NCI-H82 treated with DMSO at 0.1 percent for 48 hours (cell line): ENCODE data around the gene FMC1.
"Not testable (repeated sequence)": the region's sequence is repeated elsewhere in the genome, so short reads cannot be mapped to it uniquely, and the experiment has no call there.

ENCODE experiments used
- DNase-seq: peaks from one replicate; lab custom pipeline; 2025; ENCODE audit not compliant: unreplicated experiment; lab: John Stamatoyannopoulos, UW

The FMC1 gene, protein sequence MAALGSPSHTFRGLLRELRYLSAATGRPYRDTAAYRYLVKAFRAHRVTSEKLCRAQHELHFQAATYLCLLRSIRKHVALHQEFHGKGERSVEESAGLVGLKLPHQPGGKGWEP

DNA sequence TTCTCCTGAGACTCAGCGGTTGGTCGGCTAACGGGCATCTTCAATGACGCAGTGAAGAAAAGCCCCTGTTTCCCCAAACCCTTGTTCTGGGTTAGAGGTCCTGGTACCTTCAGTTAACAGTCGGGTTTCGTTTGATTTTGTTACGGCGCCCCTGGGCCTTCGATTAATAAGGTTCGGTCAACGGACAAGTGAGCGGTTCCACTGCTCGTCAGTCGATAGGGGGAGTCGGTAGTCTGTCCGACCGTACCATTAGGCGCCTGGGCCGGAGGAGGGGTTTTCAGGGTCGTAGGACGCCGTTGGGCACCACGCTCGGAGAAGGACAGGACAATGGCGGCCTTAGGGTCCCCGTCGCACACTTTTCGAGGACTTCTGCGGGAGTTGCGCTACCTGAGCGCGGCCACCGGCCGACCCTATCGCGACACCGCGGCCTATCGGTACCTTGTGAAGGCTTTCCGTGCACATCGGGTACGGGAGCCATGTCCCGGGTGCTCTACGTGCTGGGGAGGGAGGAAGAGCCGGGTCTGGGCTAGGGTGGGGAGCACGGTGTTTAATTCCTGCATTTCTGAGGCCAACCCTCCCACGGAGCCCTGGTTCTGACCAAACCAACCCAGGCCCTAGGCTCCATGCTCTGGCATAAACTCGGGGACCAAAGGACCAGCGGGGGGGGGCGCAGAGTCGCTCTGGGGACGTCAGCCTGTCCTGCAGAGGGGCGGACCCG is at the start of gene FMC1:
Gene FMC1 (plus strand): TSS at position 280 of the 718 bp plus-strand sequence. CDS start 48 bp downstream, at position 328.
- peak; percentile 90 for DNase-seq

DNA sequence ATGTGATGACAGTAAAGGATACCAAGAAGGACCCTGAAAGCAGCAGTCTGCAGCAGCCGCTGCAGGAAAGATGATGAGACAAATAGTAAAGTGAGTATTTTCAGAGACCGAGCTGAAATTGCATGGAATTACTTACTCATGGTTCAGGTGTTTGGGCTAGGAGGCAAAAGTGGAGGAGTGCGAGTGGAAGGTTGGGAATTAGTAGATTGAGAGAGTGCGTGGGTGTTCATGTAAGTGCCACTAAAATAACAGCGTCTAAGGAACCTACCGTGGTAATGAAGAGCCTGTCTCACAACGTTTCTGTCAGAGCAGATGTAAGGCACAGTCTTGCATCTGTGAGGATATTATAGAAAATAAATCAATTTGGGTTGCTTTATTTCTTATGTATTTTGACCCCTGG is 48.3 kb upstream of the FMC1 start:
- DNase-seq, result no peak

DNA sequence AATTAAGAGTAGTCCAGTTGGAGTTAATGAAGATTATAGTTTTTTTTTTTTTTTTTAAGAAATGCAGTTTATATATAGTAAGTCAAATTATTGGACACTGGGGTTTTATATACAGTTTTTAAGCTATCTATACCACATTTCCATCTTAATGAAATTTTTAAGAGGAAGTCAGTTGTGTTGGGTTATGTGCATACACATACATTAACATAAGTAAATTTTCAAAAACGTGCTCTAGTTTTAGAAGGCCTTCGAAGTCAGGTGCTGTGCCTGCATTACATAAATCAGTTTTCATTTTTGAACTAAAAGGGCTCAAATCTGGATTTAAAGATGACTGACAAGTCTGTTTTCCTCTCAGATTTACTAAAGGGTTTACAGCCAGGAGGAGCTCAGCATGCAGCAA is 47.6 kb upstream of the FMC1 start:
- peak; percentile 2 for DNase-seq

DNA sequence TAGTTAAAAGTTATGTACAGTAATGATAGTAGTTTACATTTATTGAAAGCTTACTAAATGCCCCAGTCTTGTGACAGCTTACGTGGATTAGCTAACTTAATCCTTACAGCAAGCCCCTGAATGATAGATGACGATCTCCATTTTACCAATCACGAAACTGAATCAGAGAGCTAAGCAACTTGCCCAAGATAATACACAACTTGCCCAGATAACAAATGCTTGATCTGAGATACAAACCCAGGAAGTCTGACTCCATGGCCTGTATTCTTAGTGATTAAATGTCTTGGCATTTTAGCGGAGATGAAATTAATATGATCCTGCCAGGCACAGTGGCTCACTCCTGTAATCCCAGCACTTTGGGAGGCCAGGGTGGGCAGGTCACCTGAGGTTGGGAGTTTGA is 46.9 kb upstream of the FMC1 start:
- peak; percentile 66 for DNase-seq

DNA sequence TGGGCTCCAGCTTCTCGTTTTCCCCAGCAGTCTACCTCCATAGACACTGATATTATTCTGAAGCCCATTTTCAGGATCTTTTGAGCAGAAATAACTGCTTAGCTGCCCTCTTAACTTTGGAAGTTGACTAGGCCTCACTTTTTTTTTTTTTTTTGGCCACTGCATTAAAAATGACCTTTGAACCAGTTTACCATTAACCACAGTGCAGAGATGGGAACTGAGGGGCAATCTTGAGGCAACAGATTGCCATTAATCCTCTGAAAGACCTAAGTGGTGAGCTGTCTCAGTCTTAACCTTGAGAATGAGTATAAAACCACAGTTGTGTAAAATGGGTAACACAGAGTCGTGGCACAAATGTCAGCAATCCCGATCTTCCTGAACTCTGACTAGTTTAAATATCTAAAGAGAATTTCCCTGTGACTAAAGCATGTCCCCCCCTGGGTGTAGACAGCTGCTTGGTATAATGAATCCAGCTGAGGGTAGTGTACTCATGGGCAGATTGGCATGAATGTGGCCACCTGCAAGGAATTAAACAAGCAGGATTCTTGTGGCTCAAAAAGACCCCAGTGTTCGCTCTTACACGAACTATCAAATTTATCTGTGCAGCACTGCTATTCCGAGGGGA is 46.1 kb upstream of the FMC1 start:
- peak; percentile 71 for DNase-seq

DNA sequence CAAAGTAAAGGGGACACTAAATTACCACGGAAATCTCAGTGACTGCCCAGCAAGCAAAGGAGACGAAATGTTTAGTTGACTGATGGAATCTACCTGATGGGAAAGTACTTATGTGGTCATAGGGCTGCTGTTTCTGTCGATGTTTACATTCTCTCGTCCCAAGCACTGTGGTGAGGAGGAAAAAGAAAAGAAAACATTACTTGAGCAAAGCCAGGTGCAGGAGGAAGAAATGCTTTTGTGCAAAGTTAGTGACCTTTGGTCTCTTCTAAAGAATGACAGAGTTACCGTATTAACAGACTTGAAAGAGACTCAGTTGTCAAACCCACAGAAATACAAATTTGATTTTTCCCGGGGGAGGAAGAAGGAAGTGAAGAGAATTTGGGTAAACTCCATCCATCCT is 43.3 kb upstream of the FMC1 start:
- no peak for DNase-seq

DNA sequence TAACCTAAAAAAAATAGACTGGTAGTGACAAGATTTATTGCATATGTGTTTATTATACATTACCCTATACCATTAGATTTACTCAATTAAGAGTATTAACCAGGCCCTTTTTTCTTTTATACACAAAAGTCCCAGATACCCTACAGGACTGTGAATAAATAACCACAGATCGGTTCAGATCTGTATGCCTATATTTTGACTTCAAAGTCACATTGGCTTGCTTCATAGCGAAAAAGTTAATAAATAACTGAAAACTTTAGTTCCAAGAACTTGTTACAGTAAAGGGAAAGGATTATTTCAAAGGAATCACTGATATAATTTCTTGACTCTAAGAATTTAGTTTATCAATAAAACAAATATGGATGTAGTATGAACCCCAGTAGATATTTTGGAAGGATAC is 41.8 kb upstream of the FMC1 start:
- no peak for DNase-seq

DNA sequence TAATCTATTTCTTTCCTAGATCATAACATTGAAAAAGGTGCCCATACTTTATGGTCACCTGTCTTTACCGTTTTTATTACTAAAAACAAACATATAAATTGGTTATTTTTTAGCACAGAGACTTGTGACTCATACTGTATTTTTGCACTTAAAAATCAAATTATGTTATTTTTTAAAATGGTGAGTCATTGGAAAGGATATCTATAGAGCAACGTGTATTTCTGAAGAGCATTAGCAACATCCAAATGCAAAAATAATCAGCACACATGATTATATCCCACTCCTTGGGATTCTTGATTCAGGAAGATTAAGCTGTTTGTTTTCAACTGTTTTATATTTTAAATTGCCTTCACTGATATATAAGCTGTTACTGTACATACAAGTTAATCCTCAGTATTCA is 40.7 kb upstream of the FMC1 start:
- DNase-seq, result no peak

DNA sequence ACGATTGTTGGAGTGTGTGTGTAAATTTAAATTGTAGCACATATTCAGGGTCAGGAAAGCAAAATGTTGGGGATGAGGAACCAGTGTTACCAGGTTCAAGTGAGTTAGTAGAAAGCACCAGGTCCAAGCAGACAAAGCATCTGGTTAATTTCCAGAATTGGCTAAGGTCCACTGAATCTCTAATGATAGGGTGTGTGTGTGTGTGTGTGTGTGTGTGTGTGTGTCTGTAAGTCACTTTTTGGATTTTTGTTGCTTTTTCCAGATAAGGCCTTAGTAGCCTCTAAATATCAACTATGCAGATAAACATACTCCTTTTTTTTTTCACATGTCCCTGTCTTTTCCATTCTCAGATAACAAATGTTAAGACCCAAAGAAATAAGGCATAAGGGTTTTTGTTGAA is 36.6 kb upstream of the FMC1 start:
- DNase-seq, result no peak

DNA sequence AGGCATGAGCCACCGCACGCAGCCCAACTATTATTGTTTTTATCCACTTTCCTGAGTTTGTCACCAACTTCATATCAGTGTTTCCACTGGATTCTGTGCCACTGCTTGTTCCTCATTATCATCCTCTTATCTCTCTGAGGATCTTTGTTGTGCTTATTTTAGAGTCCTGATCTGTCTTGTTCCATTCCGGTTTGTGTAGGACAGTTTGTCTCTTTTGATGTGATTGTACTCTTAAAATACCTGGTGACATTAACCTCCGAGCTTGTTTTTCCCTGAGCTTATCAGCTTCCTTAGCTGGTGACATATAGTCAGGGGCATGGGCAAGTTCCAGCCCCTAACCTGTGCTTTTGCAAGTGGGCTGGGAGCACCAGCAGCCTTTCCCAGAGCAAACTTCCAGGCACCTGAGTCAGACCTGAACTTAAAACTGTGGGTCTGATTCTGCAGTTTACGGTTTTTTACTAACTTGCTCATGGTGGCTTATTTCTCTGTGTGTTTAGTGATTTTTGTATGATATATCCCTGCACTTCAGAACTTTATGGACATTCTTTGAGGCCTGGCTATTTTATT is 23.1 kb upstream of the FMC1 start:
- no peak for DNase-seq

DNA sequence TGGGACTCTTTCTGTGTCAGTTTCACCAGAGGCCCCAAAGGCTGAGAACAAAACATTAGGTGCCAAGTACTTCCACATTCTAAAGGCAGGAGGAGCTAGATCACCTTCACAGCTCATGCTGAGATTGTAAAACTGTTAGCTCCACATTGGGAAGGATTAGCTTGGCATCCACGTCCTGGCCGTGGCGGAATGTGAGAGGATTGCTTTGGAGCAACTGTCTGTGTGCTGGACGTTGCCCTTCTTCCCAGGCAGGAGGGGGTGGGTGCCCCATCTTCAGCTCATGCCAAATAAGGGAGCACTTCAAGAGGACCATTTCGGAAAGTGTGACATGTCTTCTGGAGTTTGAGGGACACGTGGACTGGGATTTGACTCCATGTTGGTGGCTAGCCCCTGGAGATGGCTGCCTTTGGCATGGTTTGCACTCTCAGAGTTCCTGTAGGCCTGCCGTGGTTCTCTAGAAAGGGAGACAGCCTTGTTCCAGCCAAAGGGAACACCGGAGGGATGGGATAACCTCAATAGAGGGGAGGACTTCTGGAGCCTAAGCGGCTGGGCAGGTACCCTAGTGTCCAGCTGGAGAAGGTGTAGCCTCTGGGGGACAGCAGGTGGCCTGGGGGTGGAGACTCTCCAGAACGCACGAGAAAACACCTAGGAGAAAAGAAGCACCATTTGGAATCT is 19.9 kb upstream of the FMC1 start:
- peak; percentile 47 for DNase-seq

DNA sequence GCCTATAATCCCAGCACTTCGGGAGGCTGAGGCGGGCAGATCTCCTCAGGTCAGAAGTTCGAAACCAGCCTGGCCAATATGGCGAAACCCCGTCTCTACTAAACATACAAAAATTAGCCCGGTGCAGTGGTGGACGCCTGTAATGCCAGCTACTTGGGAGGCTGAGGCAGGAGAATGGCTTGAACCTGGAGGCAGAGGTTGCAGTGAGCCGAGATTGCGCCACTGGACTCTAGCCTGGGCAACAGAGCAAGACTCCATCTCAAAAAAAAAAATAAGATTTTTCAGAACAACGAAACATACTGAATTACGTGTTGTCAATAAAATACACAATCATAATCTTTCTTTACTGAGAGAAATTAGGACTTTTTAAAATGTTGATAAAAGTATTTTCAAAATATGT is 16.4 kb upstream of the FMC1 start:
- DNase-seq, result not testable (repeated sequence)

DNA sequence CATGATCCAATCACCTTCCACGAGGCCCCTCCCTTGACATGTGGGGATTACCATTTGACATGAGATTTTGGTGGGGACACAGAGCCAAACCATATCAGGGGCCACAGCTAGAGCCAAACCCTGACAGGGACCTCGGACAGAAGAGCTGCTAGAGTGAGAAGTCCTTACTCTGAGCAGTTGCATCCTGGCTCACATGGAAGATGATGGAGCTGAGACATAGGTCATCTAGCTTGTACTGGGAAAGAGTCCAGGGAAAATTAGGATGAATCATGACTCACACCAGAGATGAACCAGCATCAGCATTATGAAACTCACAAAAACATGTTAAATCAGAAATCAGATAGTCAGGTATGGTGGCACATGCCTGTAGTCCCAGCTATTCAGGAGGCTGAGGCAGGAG is 12.8 kb upstream of the FMC1 start:
- DNase-seq, result no peak

DNA sequence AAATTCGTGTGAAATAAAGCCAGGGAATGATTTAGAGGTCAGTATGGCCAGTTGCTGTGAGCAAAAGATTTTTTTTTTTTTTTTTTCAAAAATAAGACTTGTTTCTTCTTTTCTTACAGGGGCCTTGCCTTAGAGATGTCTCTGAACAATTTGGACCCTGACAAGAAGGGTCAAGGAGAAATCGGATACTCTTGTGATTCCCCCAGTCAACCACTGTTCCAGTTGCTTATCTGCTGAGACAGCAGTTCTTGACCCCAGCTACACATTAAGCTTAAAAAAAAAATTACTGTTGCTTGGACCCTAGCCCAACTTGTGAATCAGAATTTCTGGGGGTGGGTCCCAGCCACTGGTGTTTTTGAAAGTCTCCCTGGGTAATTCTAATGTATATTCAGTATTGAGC is 12.0 kb upstream of the FMC1 start:
- no peak for DNase-seq

DNA sequence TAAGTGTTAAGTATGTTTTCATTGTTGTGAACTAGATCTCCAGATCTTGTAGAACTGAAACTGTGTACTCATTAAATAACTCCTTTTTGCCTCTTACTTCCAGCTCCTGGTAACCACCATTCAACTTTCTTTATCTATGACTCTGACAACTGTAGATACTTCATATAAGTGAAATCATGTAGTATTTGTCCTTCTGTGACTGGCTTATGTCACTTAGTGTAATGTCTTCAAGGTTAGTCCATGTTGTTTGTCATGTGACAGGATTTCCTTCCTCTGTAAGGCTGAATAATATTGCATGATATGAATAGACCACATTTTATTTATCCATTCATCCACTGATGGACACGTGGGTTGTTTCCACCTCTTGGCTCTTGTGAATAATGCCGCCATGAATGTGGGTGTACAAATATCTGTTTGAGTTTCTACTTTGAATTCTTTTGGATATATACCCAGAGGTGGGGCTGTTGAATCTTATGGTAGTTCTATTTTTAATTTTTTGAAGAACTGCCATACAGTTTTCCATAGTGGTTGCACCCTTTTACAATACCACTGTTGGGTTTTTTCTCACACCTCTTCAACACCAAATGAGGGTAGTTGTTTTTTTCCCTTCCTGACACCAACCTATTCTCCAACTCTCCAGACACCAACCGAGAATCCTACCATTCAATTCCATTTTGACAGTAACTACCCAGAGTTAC is 10.7 kb upstream of the FMC1 start:
- no peak for DNase-seq

DNA sequence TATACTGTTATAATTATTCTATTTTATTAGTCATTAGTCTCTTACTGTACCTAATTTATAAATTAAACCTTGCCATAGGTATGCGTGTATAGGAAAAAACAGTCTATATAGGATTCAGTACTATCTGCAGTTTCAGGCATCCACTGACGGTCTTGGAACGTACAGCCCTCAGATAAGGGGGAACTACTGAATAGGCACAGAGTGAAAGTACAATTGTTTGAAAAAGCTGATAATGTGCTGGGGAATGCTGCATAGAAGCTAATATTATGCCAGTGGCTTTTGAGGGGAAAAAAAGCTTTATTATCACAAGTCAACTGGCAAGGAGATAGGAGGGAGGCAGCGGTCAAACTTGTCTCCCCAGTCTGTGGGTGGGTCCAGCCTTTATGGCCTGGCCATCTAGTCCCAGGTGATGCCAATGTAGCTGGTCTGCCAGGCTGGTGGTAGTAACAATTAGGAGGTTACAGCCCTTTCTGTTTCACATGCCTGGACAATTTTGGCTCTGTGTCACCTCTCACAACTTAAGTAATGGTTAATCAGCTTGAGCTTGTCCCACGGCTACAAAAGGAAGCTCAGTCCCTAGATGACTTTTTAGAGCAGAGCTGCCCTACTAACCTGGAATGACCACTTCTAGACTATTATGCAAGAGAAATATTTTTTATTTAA is 8.3 kb upstream of the FMC1 start:
- DNase-seq, result no peak

DNA sequence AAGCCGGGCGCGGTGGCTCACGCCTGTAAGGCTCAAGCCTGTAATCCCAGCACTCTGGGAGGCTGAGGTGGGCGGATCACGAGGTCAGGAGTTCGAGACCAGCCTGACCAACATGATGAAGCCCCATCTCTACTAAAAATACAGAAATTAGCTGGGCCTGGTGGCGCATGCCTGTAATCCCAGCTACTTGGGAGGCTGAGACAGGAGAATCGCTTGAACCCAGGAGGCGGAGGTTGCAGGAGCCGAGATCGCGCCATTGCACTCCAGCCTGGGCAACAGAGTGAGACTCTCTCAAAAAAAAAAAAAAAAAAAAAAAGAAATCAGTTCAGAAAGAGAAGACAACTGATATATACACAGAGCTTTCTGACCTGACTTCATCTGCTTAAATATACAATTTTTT is 7.7 kb upstream of the FMC1 start:
- DNase-seq, result not testable (repeated sequence)

DNA sequence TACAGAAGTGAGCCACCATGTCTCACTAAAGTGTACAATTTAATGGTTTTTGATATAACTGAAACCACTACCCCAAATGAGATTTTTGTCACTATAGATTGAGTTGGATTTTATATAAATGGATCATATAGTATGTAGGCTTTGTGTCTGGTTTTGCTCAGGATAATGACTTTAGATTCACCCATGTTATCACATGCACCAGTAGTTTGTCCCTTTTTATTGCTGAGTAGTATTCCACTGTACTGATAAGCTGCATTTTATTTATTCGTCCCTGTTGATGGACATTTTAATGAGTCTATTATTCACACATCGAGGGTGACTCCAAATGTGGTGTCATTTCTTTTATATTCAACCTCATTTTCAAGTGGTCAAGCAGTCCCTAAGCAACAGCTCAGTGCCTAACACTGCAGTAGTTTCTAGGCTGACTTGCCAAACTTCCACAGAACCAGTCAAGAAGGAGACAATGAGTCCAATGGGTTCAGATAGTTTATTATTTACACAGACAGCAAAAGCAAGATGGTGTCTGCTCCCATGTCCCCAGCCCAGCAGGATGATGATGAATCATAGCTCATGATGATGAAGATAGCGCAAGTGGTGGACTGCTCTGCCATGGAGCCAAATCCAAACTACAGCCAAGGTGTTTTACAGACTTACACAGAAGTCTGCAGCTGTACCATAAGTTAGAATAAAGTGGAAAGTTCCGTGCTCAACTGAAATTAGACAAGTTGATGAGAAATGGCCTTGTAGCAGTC is 6.6 kb upstream of the FMC1 start:
- DNase-seq, result no peak

DNA sequence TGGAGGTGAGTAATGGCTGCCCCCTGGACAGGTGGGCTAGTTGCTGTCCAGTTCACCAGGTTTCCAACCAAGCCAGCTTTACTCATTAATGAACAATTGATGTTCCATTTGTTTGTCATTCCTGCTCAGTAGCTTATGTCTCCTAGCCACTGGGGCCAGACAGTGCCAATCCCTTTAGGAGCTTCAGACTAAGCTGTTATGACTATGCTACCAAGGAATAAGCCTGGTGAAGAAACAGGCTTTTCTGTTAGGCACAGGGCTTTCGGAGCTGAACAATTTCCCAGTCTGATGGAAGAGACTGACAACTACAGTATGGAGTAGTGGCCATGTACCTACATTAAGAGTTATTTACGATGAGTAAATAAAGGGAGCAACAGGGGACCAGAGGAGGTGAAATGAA is 2.1 kb upstream of the FMC1 start:
- peak; percentile 85 for DNase-seq

DNA sequence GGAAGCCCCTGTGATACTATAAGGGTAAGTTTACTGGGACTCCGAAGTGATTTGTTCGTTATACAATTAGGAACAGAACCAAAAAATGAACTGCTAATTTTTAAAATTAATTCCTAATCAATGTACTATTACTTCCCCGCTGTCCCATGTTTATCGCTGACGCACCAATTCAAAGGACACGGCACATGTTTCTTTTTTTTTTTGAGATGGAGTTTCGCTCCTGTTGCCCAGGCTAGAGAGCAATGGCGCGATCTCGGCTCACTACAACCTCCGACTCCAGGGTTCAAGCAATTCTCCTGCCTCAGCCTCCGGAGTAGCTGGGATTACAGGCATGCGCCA is 1.5 kb upstream of the FMC1 start:
- DNase-seq, result no peak
